Raji (cell line): ENCODE results near the gene CDCP1.

Experiments
- POLR2A ChIP-seq: IDR thresholded peaks from 2 replicates; pipeline ENCODE4 v1.6.1; 2011; ENCODE audit warnings: low read depth, low read length, control low read depth; ENCODE audit not compliant: insufficient read depth

Gene CDCP1

DNA sequence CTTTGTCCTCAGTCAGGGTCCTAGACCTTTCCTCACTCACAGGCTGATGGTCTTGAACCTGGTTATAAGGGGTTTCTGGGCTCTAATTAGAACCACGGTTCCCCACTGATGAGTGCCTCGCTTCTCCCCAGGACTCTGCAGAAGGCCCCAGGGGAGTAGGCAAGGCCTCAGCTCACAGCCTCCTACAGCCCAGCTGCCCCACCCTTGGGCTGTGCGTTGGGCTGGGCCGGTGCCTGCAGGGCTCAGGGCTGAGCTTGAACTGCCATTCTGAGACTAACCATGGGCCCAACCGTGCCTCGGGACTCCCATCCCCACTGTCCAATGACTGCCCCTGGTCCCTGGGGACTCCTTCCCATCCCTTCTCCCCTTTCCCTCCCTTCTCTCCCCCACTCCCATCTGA lies 94.5 kb downstream of the CDCP1 start:
- no peak for TF ChIP-seq POLR2A

DNA sequence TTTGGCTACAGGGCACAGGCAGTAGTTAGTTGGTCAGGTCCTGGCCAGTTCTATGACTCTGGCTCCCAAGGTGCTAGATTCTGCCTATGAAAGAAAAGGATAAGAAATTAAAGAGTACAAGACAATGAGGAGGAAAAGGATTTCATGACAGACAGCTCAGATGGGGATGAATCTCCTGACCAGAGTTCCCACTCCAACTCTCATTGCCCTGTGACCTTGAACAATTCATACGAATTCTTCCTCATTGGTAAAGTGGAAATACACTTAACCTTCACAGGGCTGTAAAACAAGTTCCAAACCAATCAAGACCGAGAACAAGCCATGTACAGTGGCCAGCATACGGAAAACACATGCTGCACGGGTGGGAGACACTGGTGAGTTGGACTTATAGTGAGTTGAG lies 96.4 kb downstream of the CDCP1 start:
- TF ChIP-seq POLR2A = no peak

DNA sequence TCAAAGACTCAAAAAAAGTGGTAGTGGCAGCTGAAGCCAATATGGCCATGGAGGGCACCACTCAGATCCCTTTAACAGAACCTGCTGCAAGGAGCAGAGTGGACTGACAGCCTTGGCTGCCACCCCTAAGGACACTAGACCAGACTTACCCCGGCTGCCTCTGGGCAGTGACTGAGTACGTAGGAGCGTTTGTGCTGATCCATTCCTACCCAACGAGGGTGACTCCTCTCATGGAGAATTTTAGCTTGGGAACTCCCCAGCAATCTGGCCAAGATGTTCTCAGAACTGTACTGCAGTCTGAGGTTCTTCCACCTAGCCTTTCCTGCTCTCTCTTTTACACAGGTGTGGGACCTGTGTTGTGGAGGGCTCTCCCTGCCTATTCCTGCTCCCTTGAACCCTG lies 97.9 kb downstream of the CDCP1 start:
- TF ChIP-seq POLR2A = no peak

DNA sequence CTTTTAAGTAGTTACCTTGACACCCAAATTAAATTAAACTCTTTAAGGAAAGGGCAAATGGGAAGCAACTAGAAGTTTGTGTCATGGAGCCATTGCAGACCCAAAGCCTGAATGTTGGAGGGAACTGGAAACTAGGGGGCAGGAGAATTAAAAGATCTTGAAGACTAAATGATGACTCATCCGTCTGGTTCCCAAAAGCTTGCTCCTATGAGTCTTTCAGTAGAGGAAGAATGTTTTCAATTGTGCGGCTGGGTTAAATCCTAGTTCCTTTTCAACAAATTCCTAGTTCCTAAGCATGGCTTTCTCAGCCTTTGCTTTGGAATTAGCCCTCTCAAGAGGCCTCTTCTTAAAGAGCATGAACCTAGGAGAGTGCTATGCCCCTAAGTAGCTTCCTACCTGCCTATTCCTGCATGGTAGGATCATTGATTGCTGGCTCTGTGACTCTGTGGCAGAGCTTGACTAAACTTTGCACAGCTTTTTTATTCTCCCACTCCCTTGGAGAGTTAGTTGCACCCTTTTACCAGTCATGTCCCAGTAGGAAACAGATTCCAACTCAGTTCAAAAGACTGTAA lies 102.4 kb downstream of the CDCP1 start:
- TF ChIP-seq POLR2A = no peak

DNA sequence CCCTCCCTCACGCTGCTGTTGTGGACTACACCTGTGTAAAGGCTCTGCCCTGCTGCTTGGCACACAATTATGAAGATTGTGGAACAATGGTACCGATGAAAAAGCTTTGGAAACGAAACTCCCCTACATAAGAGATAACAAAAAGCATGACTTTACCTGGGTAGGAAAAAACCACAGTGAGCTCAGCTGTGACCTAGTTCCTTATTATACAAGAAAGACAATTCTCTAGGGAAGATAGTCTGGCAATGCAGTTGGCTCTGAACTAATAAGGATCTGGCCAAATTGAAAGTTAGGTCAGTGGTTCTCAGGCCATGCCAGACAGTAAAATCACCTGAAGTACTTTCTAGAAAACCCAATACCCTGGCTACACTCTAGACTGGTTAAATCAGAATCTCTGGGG lies 104.0 kb downstream of the CDCP1 start:
- TF ChIP-seq POLR2A = no peak

DNA sequence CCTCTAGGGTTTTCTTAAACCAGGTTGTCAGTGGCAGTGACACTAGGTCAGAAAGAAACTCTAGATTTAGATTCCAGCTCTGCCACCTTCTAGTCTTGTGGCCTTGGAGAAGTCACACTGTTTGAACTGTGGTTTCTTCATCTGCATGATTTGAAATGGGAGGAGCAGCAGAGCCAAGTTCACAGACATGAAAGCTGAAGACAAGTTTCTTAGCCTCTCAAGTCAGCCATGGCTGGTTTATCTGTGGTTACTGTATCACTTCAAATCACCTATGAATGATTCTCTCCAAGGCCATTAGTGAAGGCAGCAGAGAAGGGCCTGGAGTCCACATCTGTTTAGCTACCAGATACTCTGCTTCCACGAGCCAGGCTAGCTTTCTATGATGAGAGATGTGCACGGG lies 104.5 kb downstream of the CDCP1 start:
- TF ChIP-seq POLR2A = no peak

DNA sequence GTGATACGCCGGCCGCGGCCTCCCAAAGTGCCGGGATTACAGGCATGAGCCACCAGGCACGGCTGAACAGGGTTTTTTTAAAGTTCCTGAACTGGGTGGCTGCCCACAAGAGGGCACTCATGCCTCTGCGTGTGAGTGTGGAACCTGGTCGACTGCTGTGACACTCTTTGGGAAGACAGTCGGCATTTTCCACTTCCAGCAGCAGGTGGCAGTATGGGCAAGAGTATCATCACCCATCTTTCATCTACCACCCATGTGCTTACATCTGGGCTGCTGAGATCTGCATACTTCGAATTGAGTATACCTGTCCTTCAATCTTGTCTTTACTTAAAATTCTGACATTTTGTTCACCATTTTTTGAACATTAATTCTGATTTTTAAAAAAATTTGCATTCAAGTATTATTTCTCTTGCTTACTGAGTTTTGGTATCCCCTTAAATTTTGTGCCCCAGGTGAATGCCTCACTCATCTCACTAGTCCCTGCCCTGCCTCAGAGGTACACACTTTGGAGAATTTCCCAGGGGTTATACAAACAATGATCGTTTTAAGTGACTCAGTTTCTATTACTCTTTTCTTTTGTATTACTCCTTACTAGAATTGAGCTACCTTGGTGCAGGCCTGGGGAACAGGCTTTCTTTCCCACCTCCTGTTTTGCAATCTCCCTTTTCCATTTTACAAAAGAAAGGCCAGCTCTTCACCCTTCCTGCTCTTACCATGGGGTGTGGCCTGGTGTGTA lies 108.3 kb downstream of the CDCP1 start:
- TF ChIP-seq POLR2A = no peak

DNA sequence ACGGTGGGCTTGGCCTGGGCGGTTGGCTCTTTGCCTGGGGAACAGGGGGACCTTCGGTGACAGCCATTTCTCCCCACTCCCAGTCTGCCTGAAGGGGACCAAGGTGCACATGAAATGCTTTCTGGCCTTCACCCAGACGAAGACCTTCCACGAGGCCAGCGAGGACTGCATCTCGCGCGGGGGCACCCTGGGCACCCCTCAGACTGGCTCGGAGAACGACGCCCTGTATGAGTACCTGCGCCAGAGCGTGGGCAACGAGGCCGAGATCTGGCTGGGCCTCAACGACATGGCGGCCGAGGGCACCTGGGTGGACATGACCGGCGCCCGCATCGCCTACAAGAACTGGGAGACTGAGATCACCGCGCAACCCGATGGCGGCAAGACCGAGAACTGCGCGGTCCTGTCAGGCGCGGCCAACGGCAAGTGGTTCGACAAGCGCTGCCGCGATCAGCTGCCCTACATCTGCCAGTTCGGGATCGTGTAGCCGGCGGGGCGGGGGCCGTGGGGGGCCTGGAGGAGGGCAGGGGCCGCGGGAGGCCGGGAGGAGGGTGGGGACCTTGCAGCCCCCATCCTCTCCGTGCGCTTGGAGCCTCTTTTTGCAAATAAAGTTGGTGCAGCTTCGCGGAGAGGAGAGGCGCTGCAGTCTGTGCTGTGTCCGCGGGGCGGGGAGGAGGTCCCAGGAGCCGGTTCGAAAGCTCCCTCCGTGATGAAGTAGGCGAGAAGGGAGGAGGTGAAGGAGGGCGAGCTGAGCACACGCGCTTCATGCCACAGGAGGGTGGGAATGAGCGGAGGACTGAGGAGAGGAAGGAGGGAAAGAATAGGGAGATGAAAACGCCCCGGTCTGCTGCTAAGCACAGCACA lies 110.5 kb downstream of the CDCP1 start:
- no peak for TF ChIP-seq POLR2A

DNA sequence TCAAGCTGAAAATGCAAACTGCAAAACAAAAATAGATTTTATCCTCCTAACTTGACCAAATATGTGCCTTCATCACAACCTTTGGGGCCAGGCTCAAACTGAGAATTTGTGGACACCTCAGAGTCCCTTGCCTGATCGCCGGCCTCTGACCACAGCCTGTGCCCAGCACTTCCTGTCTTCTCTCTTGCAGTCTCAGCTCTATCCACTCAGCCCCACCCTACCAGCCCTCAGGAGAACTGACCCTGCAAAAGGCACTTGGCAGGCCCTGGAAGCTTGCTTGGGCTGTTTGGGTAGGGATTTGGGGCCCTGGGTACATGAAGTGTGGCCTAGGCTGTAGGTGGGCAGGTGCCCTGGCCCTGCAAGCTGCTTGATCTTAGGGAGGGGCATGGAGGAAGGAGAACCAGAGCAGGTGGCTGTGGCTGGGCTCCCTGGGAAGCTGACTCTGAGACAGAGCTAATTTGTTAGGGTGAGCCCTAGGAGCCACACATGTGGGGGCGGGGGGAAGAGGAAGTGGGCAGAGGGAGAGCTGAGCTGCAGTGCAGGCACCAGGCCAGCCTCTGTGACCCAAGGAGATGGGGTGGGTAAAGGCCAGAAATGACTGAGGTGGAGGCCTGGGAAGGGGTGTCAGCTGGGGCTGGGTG lies 111.4 kb downstream of the CDCP1 start:
- TF ChIP-seq POLR2A = no peak

DNA sequence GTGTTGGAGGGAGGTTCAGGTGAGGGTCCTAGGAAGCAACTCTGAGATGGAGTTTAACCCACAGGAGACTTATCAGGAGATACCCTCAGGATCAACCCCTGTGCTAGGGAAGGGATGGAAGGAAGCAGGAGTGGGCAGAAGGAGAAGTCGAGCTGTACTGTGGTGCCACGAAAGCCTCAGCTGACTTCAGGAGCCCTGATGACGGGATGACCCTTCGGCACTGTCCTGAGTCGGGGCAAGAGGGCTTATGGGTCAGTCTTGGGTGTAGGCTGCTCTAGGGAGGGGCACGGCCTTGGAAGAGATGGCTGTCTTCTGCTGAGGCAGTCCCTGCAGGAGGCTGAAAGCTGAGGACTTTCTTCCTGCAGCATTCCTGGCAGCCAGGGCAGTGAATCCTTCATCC lies 112.4 kb downstream of the CDCP1 start:
- no peak for TF ChIP-seq POLR2A
